Heart right ventricle (tissue), 16 donors: ENCODE measurements around the gene EBLN1. TPM values are rescaled to one million over a fixed set of nuclear protein-coding genes. Genes with fewer than 3 reads are reported as not detected.

Experiments
- ATAC-seq, 8 donors: fragments of 200-7000 bp; cut with Tn5 transposase; one replicate each; pipeline ENCODE4 v1.9.1; 2020; ENCODE audit warnings: mild to moderate bottlenecking in 8 of 8, moderate library complexity in 8 of 8, moderate number of reproducible peaks in 1 of 8
- DNase-seq, 2 donors: peaks; one replicate each; pipeline ENCODE4 v3.0.0-alpha.2; 2020
- H3K27ac ChIP-seq, 10 donors: fragments of 200-600 bp; sonication (generic) in 2 of 10; one replicate each; pipeline versions ENCODE4 v1.5.0 to v1.8.0; 2020 to 2022; ENCODE audit warnings: mild to moderate bottlenecking in 3 of 10
- H3K27me3 ChIP-seq, 7 donors: fragments of 200-600 bp; one replicate each; pipeline ENCODE4 v1.8.0; 2021 to 2022; ENCODE audit warnings: mild to moderate bottlenecking in 2 of 7
- H3K36me3 ChIP-seq, 9 donors: fragments of 200-600 bp; sonication (generic) in 1 of 9; one replicate each; pipeline versions ENCODE4 v1.5.0 to v1.8.0; 2020 to 2022; ENCODE audit warnings: mild to moderate bottlenecking in 2 of 9
- H3K4me1 ChIP-seq, 9 donors: fragments of 200-600 bp; sonication (generic) in 1 of 9; one replicate each; pipeline versions ENCODE4 v1.5.0 to v1.8.0; 2020 to 2022; ENCODE audit warnings: mild to moderate bottlenecking in 4 of 9
- H3K4me3 ChIP-seq, 10 donors: fragments of 200-600 bp; sonication (generic) in 2 of 10; one replicate each; pipeline versions ENCODE4 v1.5.0 to v1.8.0; 2020 to 2022; ENCODE audit warnings: mild to moderate bottlenecking in 7 of 10, moderate library complexity in 2 of 10
- H3K9me3 ChIP-seq, 11 donors: fragments of 200-600 bp in 10 of 11; sonication (generic) in 2 of 11; one replicate each; pipeline versions ENCODE4 v1.5.0 to v1.8.0; 2013 to 2022; ENCODE audit warnings: mild to moderate bottlenecking in 2 of 11, control low read depth in 1 of 11, moderate library complexity in 1 of 11
- WGBS, 2 donors: extraction: QIAGEN DNeasy Blood & Tissue Kit; methylation state at CpG; one replicate each; pipeline ENCODE4 v1.1.7; 2013; ENCODE audit warnings: inconsistent platforms in 1 of 2; 5-methylcytosine and 5-hydroxymethylcytosine counted together
- intact Hi-C, 10 donors: fragments of 100-400 bp; cut with DNase I; formaldehyde crosslinking; loops; one replicate each; pipeline versions ENCODE4 v1.11.1 to v1.14.2; 2022
- polyA plus RNA-seq, 2 donors: library from polyadenylated mRNA; stranded (reverse); fragments of 200-250 nt; gene quantifications; one replicate each; pipeline ENCODE4 v1.2.3, GENCODE V29; 2013
- total RNA-seq, 10 donors: library from RNA; stranded (reverse); fragmentation: NEBNext Ultra II Directional in 3 of 10; extraction: Animal tissue kit (Norgen Biotek cat#: 25700) in 3 of 10; gene quantifications; one replicate each; pipeline versions ENCODE4 v1.2.1 to v1.2.4, GENCODE V29; 2021 to 2023
- TF ChIP-seq, protein P1 (sequence below), 9 donors: fragments of 200-600 bp; sonication (generic) in 2 of 9; IDR thresholded peaks; one replicate each; pipeline versions ENCODE4 v1.5.0 to v1.8.0; 2021 to 2022; ENCODE audit warnings: antibody characterized with exemption in 9 of 9, mild to moderate bottlenecking in 5 of 9, moderate library complexity in 1 of 9
- donor health status: Arrhythmogenic right ventricular cardiomyopathy.
- donor health status: ischemic (EF 13 %, LVEDD 7.1; RV severe dilation, severe dysfunction).
- donor health status: healthy with polysubstance abuse.
- donor health status: DM: no; HTN: yes; CAD: no.
- donor health status: DM: no; HTN: no; CAD: no.
- donor health status: ischemic (EF 25% LVEDD 6.9; RV normal size, moderate dysfunction).
- donor health status: ischemic (EF 25% LVEDD 5.7; RV mildly dilated, moderate dysfunction).
- donor health status: healthy.
- donor health status: DM: yes; HTN: yes; CAD: no.
- donor health status: Ischemic cardiomyopathy.
- donor health status: ischemic (EF 35%, LVEDD 5.7; RV mildly dilated, moderate dysfunction).
- donor health status: nonischemic (EF 11% LVEDD 7.7; RV severe dilation, severe dysfunction).
- donor health status: DM: yes; HTN: yes; CAD: no.
- donor health status: PGD.
- donor health status: ischemic (EF 29% LVEDD 5.4; RV normal size, mild dysfunction).
- donor health status: nonischemic (EF 23%, LVEDD 6.1; RV moderate dilation, normal function).

Gene EBLN1
- total and polyA plus RNA-seq, 12 donors, result not detected

DNA sequence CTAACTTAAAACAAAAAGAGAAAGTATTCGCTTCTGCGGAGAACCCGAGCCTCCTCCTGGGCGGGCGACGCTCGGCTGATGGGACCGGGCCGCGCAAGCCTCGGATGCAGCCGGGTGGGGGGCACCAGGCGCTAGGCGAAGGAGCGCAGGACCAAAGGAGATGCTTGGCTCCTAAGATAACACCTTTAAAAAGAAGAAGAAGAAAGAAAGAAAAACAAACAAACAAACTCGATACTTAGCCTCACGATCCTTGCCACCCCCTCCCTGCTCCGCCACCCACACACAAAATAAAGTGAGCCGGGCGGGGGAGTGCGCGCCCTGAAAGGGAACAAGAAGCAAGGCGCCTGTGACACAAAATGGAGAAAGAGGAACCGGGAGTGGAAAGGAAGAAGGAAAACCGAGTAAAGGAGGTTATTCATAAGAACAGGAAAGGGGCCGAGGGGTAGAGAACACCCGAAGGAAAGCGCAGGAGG is 34.0 kb upstream of the EBLN1 start:
- WGBS, 2 donors, result 1% methylated on average over 28 of the region's 28 CpGs
- Histone ChIP-seq H3K4me3 (peak overlapping the region; percentile 43 to 85 (median 76)), H3K27me3 (peaks cover 0 to 13% (median 0%) of the 10 kb centered on the region in 7 donors), H3K9me3 (no peaks in the 10 kb centered on the region), H3K27ac (peak overlapping the region; percentile 96 to 99 (median 98)), H3K4me1 (peaks cover 0 to 37% (median 12%) of the 10 kb centered on the region in 9 donors), H3K36me3 (no peaks in the 10 kb centered on the region)
- TF ChIP-seq, protein P1, sequence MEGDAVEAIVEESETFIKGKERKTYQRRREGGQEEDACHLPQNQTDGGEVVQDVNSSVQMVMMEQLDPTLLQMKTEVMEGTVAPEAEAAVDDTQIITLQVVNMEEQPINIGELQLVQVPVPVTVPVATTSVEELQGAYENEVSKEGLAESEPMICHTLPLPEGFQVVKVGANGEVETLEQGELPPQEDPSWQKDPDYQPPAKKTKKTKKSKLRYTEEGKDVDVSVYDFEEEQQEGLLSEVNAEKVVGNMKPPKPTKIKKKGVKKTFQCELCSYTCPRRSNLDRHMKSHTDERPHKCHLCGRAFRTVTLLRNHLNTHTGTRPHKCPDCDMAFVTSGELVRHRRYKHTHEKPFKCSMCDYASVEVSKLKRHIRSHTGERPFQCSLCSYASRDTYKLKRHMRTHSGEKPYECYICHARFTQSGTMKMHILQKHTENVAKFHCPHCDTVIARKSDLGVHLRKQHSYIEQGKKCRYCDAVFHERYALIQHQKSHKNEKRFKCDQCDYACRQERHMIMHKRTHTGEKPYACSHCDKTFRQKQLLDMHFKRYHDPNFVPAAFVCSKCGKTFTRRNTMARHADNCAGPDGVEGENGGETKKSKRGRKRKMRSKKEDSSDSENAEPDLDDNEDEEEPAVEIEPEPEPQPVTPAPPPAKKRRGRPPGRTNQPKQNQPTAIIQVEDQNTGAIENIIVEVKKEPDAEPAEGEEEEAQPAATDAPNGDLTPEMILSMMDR (IDR thresholded peaks at IDR 0.05), result no peak
- DNase-seq, result peak; percentile 64 to 79
- ATAC-seq, result peak; percentile 54 to 82 (median 68)
- intact Hi-C loops, result loop anchor here in 8 of 10 donors (1.0 to 10.0 kb wide), 14 partner anchors 21 to 843 kb away; partner anchors contain the start of genes COMMD3 (in 7 of the 8), DNAJC1 (in 5 of the 8), PIP4K2A (in 2 of the 8) and MLLT10 (in 1 of the 8)

- H3K36me3 ChIP-seq, result no peaks in the 10 kb centered on the region
- TF ChIP-seq, protein P1 (IDR thresholded peaks at IDR 0.05), result no peak
- 17 to 23% methylated on average over 13 of the region's 13 CpGs for WGBS, 2 donors
Measured at GRCh38 chr10:22250897-22251660, 33.3 kb upstream of the EBLN1 start.

DNA sequence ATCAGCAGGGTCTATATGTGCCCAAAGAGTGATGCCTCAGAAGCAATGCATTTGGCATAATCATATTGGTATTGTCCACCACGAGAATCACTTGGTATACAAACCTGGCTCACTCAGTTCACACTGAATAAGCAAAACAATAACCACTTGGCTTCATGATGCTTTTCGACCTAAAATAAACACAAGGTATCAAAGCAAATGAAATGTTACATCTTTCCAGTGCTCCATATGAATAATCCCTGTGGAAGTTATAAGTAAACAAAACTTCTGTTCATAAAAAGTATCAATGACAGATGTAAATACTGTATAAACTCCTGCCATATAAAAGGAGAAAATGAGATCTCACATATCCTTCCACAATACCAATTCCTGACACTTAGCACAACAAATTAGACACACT is 29.8 kb upstream of the EBLN1 start:
- Histone ChIP-seq H3K4me3 (no peak overlapping the region), H3K36me3 (no peaks in the 10 kb centered on the region), H3K27ac (peak overlapping the region in 2 of 10 donors; percentile 61 to 74), H3K4me1 (peaks cover 0 to 33% (median 8%) of the 10 kb centered on the region in 9 donors), H3K9me3 (no peaks in the 10 kb centered on the region), H3K27me3 (no peaks in the 10 kb centered on the region)
- 89% methylated on average over 2 of the region's 2 CpGs for WGBS, 2 donors
- ATAC-seq (no peak), DNase-seq (no peak)
- intact Hi-C loops, result no loop called here
- TF ChIP-seq, protein P1 (IDR thresholded peaks at IDR 0.05), result no peak

More at GRCh38 chr10:22250897-22251660, 33.3 kb upstream of the EBLN1 start:
- peak overlapping the region; percentile 43 to 85 (median 76) for H3K4me3 ChIP-seq
- ATAC-seq (no peak), DNase-seq (no peak)
- H3K27me3 ChIP-seq, result peaks cover 0 to 6% (median 0%) of the 10 kb centered on the region in 7 donors
- no peaks in the 10 kb centered on the region for H3K9me3 ChIP-seq
- intact Hi-C loops, result loop anchor here in 8 of 10 donors (5.0 to 10.0 kb wide), 10 partner anchors 61 to 844 kb away; partner anchors contain the start of genes COMMD3 (in 6 of the 8), DNAJC1 (in 5 of the 8), PIP4K2A (in 2 of the 8) and MLLT10 (in 1 of the 8)
- peaks cover 0 to 44% (median 12%) of the 10 kb centered on the region in 9 donors for H3K4me1 ChIP-seq
- peak overlapping the region; percentile 96 to 99 (median 98) for H3K27ac ChIP-seq

- DNase-seq, result no peak
- peak in 2 of 8 donors; percentile 45 to 65 for ATAC-seq
- Histone ChIP-seq H3K27ac (peak overlapping the region in 2 of 10 donors; percentile 61 to 74), H3K27me3 (no peaks in the 10 kb centered on the region), H3K4me1 (peaks cover 0 to 33% (median 8%) of the 10 kb centered on the region in 9 donors), H3K4me3 (no peak overlapping the region), H3K36me3 (no peaks in the 10 kb centered on the region), H3K9me3 (no peaks in the 10 kb centered on the region)
- TF ChIP-seq, protein P1 (IDR thresholded peaks at IDR 0.05), result no peak
- WGBS, 2 donors, result 72 to 73% methylated on average over 3 of the region's 3 CpGs
- intact Hi-C loops, result no loop called here
Measured at GRCh38 chr10:22246680-22247391, 29.0 kb upstream of the EBLN1 start.
